Measurements from ENCODE around the gene C2orf76.

- TF ChIP-seq, protein P1, sequence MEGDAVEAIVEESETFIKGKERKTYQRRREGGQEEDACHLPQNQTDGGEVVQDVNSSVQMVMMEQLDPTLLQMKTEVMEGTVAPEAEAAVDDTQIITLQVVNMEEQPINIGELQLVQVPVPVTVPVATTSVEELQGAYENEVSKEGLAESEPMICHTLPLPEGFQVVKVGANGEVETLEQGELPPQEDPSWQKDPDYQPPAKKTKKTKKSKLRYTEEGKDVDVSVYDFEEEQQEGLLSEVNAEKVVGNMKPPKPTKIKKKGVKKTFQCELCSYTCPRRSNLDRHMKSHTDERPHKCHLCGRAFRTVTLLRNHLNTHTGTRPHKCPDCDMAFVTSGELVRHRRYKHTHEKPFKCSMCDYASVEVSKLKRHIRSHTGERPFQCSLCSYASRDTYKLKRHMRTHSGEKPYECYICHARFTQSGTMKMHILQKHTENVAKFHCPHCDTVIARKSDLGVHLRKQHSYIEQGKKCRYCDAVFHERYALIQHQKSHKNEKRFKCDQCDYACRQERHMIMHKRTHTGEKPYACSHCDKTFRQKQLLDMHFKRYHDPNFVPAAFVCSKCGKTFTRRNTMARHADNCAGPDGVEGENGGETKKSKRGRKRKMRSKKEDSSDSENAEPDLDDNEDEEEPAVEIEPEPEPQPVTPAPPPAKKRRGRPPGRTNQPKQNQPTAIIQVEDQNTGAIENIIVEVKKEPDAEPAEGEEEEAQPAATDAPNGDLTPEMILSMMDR (IDR thresholded peaks at IDR 0.05) = no peak
- TF ChIP-seq POLR2A (IDR thresholded peaks at IDR 0.05) = no peak
Observed at GRCh38 chr2:119304847-119305246, 61.8 kb downstream of the C2orf76 start.

Measured in Peyer's patch (tissue), 4 donors.